Mesendoderm (in vitro differentiated cells): ENCODE results near the gene GNL1.

Experiments
- DNase-seq: peaks from one replicate; pipeline ENCODE4 v3.0.0; 2013
- H2AK5ac ChIP-seq: 2 replicates; pipeline ENCODE4 v1.6.1; 2013; ENCODE audit warnings: low read length, inconsistent platforms
- H2BK120ac ChIP-seq: 2 replicates; pipeline ENCODE4 v1.6.1; 2013; ENCODE audit warnings: low read depth, mild to moderate bottlenecking, low read length, moderate library complexity, mixed read lengths
- H2BK15ac ChIP-seq: replicated peaks from 2 replicates; pipeline ENCODE4 v1.6.1; 2013; ENCODE audit warnings: low read depth, mild to moderate bottlenecking, moderate library complexity
- H2BK5ac ChIP-seq: 2 replicates; pipeline ENCODE4 v1.6.1; 2013; ENCODE audit warnings: low read length, inconsistent platforms
- H3K18ac ChIP-seq: 2 replicates; pipeline ENCODE4 v1.6.1; 2013; ENCODE audit warnings: mild to moderate bottlenecking, low read length, mixed read lengths
- H3K23ac ChIP-seq: one replicate; pipeline ENCODE4 v1.6.1; 2013; ENCODE audit warnings: low read length
- H3K27ac ChIP-seq: 2 replicates; pipeline ENCODE4 v1.5.1; 2013; ENCODE audit warnings: low read depth, mild to moderate bottlenecking, inconsistent platforms, low read length, moderate library complexity
- H3K27me3 ChIP-seq: 2 replicates; pipeline ENCODE4 v1.6.1; 2013; ENCODE audit warnings: low read length, control low read depth, mild to moderate bottlenecking, inconsistent platforms; ENCODE audit not compliant: insufficient read depth, poor library complexity
- H3K36me3 ChIP-seq: 2 replicates; pipeline ENCODE4 v1.6.1; 2013; ENCODE audit warnings: low read length, inconsistent platforms; ENCODE audit not compliant: control insufficient read depth, insufficient read depth
- H3K4ac ChIP-seq: one replicate; pipeline ENCODE4 v1.6.1; 2013; ENCODE audit warnings: low read depth, mild to moderate bottlenecking, low read length, moderate library complexity
- H3K4me1 ChIP-seq: 2 replicates; pipeline ENCODE4 v1.6.1; 2013; ENCODE audit warnings: low read depth, low read length, inconsistent platforms; ENCODE audit not compliant: control insufficient read depth
- H3K4me2 ChIP-seq: 2 replicates; pipeline ENCODE4 v1.6.1; 2013; ENCODE audit warnings: low read length
- H3K4me3 ChIP-seq: 2 replicates; pipeline ENCODE4 v1.5.1; 2013; ENCODE audit warnings: mild to moderate bottlenecking, low read length
- H3K56ac ChIP-seq: one replicate; pipeline ENCODE4 v1.6.1; 2013; ENCODE audit warnings: low read length
- H3K79me1 ChIP-seq: 2 replicates; pipeline ENCODE4 v1.6.1; 2013; ENCODE audit warnings: low read length, inconsistent platforms
- H3K79me2 ChIP-seq: 2 replicates; pipeline ENCODE4 v1.6.1; 2013; ENCODE audit warnings: mild to moderate bottlenecking, low read length; ENCODE audit not compliant: control insufficient read depth, insufficient read depth
- H3K9ac ChIP-seq: 2 replicates; pipeline ENCODE4 v1.6.1; 2013; ENCODE audit warnings: low read length, inconsistent platforms
- H4K5ac ChIP-seq: one replicate; pipeline ENCODE4 v1.6.1; 2013; ENCODE audit warnings: low read length
- H4K8ac ChIP-seq: one replicate; pipeline ENCODE4 v1.6.1; 2013; ENCODE audit warnings: low read depth, mild to moderate bottlenecking, control low read depth, low read length, moderate library complexity
- WGBS: extraction: QIAGEN DNeasy Blood & Tissue Kit; methylation state at CpG from one replicate; pipeline ENCODE4 v1.1.7; 2013; ENCODE audit warnings: low lambda C conversion rate, missing lambda C conversion rate; ENCODE audit not compliant: insufficient coverage; ENCODE audit errors: extremely low coverage; 5-methylcytosine and 5-hydroxymethylcytosine counted together

GNL1 gene

GRCh38 chr6:30564114-30564513, 7.8 kb upstream of the GNL1 start:
- WGBS, result no CpG with 5 or more reads among the region's 1 CpG
- no peak overlapping the region for H4K5ac ChIP-seq
- no peak overlapping the region for H3K4me3 ChIP-seq
- H3K79me1 ChIP-seq, result peaks cover 3% of the 10 kb centered on the region
- H3K4ac ChIP-seq, result no peak overlapping the region
- H3K36me3 ChIP-seq, result peaks cover 14% of the 10 kb centered on the region
- no peaks in the 10 kb centered on the region for H3K79me2 ChIP-seq
- no peak overlapping the region for H3K9ac ChIP-seq
- H3K4me1 ChIP-seq, result no peaks in the 10 kb centered on the region
- no peak overlapping the region for H2BK15ac ChIP-seq
- no peak overlapping the region for H2BK120ac ChIP-seq
- H3K56ac ChIP-seq, result no peak overlapping the region
- no peak overlapping the region for H2AK5ac ChIP-seq
- no peak overlapping the region for H3K18ac ChIP-seq
- no peak for DNase-seq
- no peak overlapping the region for H3K27ac ChIP-seq
- H3K4me2 ChIP-seq, result no peak overlapping the region
- H3K23ac ChIP-seq, result no peak overlapping the region
- H3K27me3 ChIP-seq, result no peaks in the 10 kb centered on the region
- H2BK5ac ChIP-seq, result no peak overlapping the region
- no peak overlapping the region for H4K8ac ChIP-seq

GRCh38 chr6:30562470-30563425, 6.5 kb upstream of the GNL1 start:
- no peak overlapping the region for H3K4me3 ChIP-seq
- no CpG with 5 or more reads among the region's 14 CpGs for WGBS
- H3K79me1 ChIP-seq, result peaks cover 7% of the 10 kb centered on the region
- H3K79me2 ChIP-seq, result peaks cover 8% of the 10 kb centered on the region
- no peak overlapping the region for H3K56ac ChIP-seq
- no peak overlapping the region for H2BK5ac ChIP-seq
- no peak overlapping the region for H4K5ac ChIP-seq
- H3K9ac ChIP-seq, result no peak overlapping the region
- no peak overlapping the region for H3K4me2 ChIP-seq
- no peak overlapping the region for H3K4ac ChIP-seq
- H3K4me1 ChIP-seq, result no peaks in the 10 kb centered on the region
- no peak overlapping the region for H3K18ac ChIP-seq
- no peak for DNase-seq
- peaks cover 14% of the 10 kb centered on the region for H3K36me3 ChIP-seq
- no peak overlapping the region for H3K23ac ChIP-seq
- H2AK5ac ChIP-seq, result no peak overlapping the region
- no peak overlapping the region for H3K27ac ChIP-seq
- H2BK15ac ChIP-seq, result no peak overlapping the region
- no peaks in the 10 kb centered on the region for H3K27me3 ChIP-seq
- H2BK120ac ChIP-seq, result no peak overlapping the region
- no peak overlapping the region for H4K8ac ChIP-seq

- Histone ChIP-seq H3K36me3 (peaks cover 14% of the 10 kb centered on the region), H2BK120ac (no peak overlapping the region), H3K79me2 (peaks cover 13% of the 10 kb centered on the region), H3K4me1 (no peaks in the 10 kb centered on the region), H2BK15ac (no peak overlapping the region), H3K27ac (no peak overlapping the region), H4K8ac (no peak overlapping the region), H3K79me1 (peaks cover 9% of the 10 kb centered on the region), H3K27me3 (no peaks in the 10 kb centered on the region), H3K4me2 (no peak overlapping the region), H3K4ac (no peak overlapping the region), H3K23ac (no peak overlapping the region), H3K9ac (no peak overlapping the region), H3K56ac (no peak overlapping the region), H2AK5ac (no peak overlapping the region), H4K5ac (no peak overlapping the region), H3K18ac (no peak overlapping the region), H2BK5ac (no peak overlapping the region), H3K4me3 (no peak overlapping the region)
- DNase-seq, result no peak
- no CpG with 5 or more reads among the region's 3 CpGs for WGBS
Measured at GRCh38 chr6:30560930-30561329, 4.6 kb upstream of the GNL1 start.

GRCh38 chr6:30557683-30557981, 1.3 kb upstream of the GNL1 start:
- Histone ChIP-seq H2AK5ac (no peak overlapping the region), H3K18ac (peak overlapping the region; percentile 3), H3K4me3 (peak overlapping the region; percentile 88), H2BK5ac (no peak overlapping the region), H3K79me2 (peaks cover 21% of the 10 kb centered on the region), H3K56ac (peak overlapping the region; percentile 98), H2BK120ac (no peak overlapping the region), H4K8ac (no peak overlapping the region), H3K27ac (no peak overlapping the region), H3K79me1 (peaks cover 18% of the 10 kb centered on the region), H3K4me1 (no peaks in the 10 kb centered on the region), H3K4ac (no peak overlapping the region), H3K23ac (peak overlapping the region; percentile 24), H3K36me3 (peaks cover 10% of the 10 kb centered on the region), H3K9ac (peak overlapping the region; percentile 95), H3K27me3 (no peaks in the 10 kb centered on the region), H4K5ac (no peak overlapping the region), H2BK15ac (no peak overlapping the region), H3K4me2 (peak overlapping the region; percentile 98)
- DNase-seq, result no peak
- whole genome bisulfite sequencing, result no CpG with 5 or more reads among the region's 6 CpGs

GRCh38 chr6:30556906-30557682, 805 bp upstream of the GNL1 start, which contains the start of gene PRR3:
Gene PRR3 (plus strand): TSS chr6:30557295. CDS start chr6:30557345, 50 bp downstream.
- Histone ChIP-seq H2BK120ac (no peak within 1 kb of the TSS), H3K56ac (peak within 1 kb of the TSS; percentile 100), H3K27ac (peak within 1 kb of the TSS; percentile 68), H3K36me3 (peaks cover 5% of the 10 kb centered on the region), H3K9ac (peak within 1 kb of the TSS; percentile 95), H3K27me3 (no peaks in the 10 kb centered on the region), H4K5ac (no peak within 1 kb of the TSS), H2AK5ac (peak within 1 kb of the TSS; percentile 35), H3K23ac (peak within 1 kb of the TSS; percentile 33), H3K4ac (no peak within 1 kb of the TSS), H3K79me1 (peaks cover 18% of the 10 kb centered on the region), H2BK5ac (peak within 1 kb of the TSS; percentile 90), H3K18ac (peak within 1 kb of the TSS; percentile 64), H3K4me1 (no peaks in the 10 kb centered on the region), H3K79me2 (peaks cover 21% of the 10 kb centered on the region), H2BK15ac (no peak within 1 kb of the TSS), H4K8ac (no peak within 1 kb of the TSS), H3K4me2 (peak within 1 kb of the TSS; percentile 98), H3K4me3 (peak within 1 kb of the TSS; percentile 89)
- peak; percentile 98 for DNase-seq
- WGBS, result no CpG with 5 or more reads among the region's 42 CpGs
